ENCODE data around the gene HPS4. TPM values are rescaled to one million over a fixed set of nuclear protein-coding genes. Genes with fewer than 3 reads are reported as not detected.

Gene HPS4
- total RNA-seq, 1 donor = 38.5 TPM

DNA sequence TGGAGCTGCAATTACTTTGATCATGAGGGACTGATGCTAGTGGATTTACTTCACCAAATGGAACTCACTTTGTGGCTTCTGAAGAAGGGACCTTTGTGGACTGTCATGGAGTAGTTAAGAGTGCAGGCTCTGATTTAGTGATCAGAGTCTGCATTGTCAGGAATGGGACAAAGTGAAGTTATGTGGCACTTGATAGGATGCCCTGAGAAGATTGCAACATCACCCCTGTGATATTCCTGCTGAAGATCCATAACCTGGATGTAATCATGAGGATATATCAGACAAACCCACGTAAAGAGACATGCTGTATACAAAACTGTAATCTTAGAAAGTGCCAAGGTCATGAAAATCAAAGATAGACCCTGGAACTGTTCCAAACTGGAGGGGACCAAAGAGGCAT, 30.3 kb upstream of the HPS4 start:
- no peak overlapping the region for H3K4me3 ChIP-seq (ENCODE audit: low read depth, low read length)
- TF ChIP-seq, protein P1, sequence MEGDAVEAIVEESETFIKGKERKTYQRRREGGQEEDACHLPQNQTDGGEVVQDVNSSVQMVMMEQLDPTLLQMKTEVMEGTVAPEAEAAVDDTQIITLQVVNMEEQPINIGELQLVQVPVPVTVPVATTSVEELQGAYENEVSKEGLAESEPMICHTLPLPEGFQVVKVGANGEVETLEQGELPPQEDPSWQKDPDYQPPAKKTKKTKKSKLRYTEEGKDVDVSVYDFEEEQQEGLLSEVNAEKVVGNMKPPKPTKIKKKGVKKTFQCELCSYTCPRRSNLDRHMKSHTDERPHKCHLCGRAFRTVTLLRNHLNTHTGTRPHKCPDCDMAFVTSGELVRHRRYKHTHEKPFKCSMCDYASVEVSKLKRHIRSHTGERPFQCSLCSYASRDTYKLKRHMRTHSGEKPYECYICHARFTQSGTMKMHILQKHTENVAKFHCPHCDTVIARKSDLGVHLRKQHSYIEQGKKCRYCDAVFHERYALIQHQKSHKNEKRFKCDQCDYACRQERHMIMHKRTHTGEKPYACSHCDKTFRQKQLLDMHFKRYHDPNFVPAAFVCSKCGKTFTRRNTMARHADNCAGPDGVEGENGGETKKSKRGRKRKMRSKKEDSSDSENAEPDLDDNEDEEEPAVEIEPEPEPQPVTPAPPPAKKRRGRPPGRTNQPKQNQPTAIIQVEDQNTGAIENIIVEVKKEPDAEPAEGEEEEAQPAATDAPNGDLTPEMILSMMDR (IDR thresholded peaks at IDR 0.05; ENCODE audit: insufficient read depth, low read length) = no peak
- no peak for DNase-seq (ENCODE audit: low read depth)

DNA sequence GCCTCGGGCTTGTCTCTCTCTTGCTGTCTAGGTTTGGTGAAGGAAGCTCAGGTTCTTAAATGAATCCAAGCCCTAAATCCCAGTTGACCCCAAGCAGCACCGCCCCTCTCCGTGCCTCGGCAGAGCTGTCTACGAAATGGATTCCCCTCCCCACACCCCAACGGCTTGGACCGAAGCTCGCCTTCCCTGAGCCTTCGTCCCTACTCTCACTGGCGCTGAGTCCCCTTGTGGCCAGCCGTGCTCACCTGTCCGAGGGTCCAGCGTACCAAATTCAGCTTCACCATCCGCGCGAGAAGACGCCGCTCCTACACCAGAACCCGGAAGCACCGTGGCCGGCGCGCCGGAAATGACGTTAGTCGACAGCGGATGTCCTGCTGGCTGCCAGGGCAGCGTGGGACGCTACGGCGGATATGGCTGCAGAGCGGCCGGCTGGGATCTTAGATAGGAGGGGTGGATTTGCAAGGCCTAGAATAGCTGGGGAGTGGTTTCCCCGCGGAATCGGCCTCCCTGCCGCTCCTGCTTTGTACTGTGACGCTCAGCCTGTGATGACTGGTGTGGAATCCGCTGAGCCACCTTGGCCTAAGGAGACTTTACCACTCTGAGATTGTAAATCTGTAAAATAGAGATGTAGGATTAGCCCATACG, 28.7 kb upstream of the HPS4 start, which contains the start of gene TFIP11:
Gene TFIP11 (minus strand): TSS at position 325 of the 645 bp plus-strand sequence. CDS start 2,201 bp downstream, outside the sequence.
- DNase-seq (ENCODE audit: low read depth) = peak; percentile 88
- peak within 1 kb of the TSS; percentile 100 for H3K4me3 ChIP-seq (ENCODE audit: low read depth, low read length)
- TF ChIP-seq, protein P1 (IDR thresholded peaks at IDR 0.05; ENCODE audit: insufficient read depth, low read length) = peak; percentile 1

DNA sequence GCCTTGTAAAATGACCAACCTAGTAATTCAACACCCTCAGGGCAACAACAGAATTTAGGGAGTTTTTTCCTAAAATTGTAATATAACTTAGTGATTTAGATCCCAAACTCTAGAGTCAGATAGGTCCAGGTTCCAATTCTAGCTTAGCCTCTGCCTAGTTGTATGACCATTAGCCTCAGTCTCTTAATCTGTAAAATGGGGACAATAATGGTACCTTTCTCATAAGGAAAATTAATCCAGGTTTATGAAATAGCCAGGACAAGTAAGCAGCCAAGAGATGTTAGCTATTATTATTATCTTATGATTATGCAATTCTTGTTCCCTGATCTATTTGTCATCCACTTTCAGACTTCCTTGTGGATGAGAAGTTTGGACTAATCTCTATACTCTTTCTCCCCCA, 24.6 kb upstream of the HPS4 start:
- DNase-seq (ENCODE audit: low read depth) = no peak
- TF ChIP-seq, protein P1 (IDR thresholded peaks at IDR 0.05; ENCODE audit: insufficient read depth, low read length) = no peak

DNA sequence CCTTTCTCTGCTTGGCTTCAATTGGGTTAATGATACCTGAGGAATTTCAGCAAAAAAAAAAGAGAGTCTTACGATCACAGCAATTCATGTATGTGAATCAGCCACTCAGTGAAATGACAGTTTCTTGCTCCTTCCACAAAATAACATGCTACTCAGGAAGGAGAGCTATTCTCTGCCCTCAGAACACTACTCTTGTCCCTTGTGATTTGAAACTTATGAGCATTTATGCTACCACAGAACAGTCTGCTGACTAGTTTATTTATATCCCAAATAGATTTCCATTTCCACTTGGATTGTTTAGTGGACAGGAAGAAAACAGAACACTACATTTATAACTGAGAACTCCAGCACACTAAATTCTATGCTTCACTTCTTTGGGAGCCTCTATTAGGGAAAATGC, 20.2 kb upstream of the HPS4 start:
- H3K4me3 ChIP-seq (ENCODE audit: low read depth, low read length) = no peak overlapping the region
- DNase-seq (ENCODE audit: low read depth) = no peak
- TF ChIP-seq, protein P1 (IDR thresholded peaks at IDR 0.05; ENCODE audit: insufficient read depth, low read length) = no peak

More for the DNA sequence above, 24.6 kb upstream of the HPS4 start:
- no peak overlapping the region for H3K4me3 ChIP-seq (ENCODE audit: low read depth, low read length)

DNA sequence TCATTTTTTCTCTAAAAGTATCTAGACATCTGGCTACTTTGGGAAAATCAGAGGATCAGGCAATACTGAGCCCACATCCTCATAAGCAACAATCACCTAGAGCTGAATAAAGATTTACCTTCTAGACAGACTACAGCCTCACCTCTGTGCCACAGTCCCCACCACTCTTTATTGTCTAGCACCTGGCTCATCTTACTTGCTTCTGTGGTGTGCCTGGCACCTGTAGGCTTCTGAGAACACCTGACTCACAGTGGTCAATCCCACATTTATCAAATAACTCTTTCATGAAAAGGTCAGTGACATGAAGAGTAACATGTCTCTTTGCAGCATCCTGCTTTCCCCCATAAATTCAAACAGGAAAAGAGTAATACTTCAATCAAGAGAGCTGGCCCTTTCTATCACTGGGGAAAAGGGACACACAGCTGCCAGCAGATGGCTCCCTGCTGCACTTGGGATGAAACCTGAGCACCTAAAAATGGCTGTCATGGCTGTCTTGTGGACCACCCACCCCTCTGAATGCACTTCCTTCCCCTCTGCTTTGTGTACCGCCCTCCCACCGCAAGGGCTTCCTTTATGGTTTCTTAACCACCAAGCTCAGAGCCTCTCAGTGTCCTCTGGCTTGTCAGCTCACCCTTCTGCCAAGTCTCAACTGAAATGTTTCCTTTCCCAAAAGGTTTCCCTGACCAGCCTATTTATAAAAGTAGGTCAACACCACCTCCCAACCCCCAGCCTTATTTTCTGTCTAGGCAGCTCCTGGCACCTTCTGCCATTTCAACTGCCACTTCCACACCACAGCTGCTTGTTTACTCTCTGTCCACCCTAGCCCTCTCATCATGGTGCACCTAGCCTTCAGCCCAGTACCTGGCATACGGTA, 19.3 kb upstream of the HPS4 start:
- DNase-seq (ENCODE audit: low read depth) = peak; percentile 31
- H3K4me3 ChIP-seq (ENCODE audit: low read depth, low read length) = no peak overlapping the region
- TF ChIP-seq, protein P1 (IDR thresholded peaks at IDR 0.05; ENCODE audit: insufficient read depth, low read length) = peak; percentile 47

DNA sequence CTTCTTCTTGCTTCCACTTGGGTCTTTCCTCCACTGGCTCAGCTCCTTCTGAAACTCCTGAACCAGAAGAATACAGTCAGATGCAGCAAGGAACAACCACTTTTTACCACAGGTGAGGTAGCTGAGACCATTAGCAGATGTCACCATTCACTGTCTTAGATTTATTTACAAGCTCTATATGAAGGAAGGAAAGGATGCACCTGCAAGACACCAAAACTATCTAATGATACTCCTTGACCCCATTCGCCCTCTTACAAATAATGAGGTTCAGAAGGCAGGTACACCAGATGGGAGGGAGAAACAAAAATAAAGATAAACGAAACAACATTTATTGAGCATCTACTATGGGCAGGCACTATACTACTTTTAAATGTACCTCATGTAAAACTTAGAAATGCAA, 18.4 kb upstream of the HPS4 start:
- DNase-seq (ENCODE audit: low read depth) = no peak
- H3K4me3 ChIP-seq (ENCODE audit: low read depth, low read length) = no peak overlapping the region
- TF ChIP-seq, protein P1 (IDR thresholded peaks at IDR 0.05; ENCODE audit: insufficient read depth, low read length) = no peak
